GM21619 (cell line): ENCODE data around the gene LRFN3.
A peak's percentile ranks its signal among the peaks of the same experiment; 100 is the strongest.
"Not testable (repeated sequence)": the region's sequence is repeated elsewhere in the genome, so short reads cannot be mapped to it uniquely, and the experiment has no call there.

Experiments used
- ATAC-seq: cut with Tn5 transposase; IDR thresholded peaks from one replicate; pipeline ENCODE4 v1.9.1; 2021; ENCODE audit not compliant: unreplicated experiment

The LRFN3 gene, protein sequence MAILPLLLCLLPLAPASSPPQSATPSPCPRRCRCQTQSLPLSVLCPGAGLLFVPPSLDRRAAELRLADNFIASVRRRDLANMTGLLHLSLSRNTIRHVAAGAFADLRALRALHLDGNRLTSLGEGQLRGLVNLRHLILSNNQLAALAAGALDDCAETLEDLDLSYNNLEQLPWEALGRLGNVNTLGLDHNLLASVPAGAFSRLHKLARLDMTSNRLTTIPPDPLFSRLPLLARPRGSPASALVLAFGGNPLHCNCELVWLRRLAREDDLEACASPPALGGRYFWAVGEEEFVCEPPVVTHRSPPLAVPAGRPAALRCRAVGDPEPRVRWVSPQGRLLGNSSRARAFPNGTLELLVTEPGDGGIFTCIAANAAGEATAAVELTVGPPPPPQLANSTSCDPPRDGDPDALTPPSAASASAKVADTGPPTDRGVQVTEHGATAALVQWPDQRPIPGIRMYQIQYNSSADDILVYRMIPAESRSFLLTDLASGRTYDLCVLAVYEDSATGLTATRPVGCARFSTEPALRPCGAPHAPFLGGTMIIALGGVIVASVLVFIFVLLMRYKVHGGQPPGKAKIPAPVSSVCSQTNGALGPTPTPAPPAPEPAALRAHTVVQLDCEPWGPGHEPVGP

DNA sequence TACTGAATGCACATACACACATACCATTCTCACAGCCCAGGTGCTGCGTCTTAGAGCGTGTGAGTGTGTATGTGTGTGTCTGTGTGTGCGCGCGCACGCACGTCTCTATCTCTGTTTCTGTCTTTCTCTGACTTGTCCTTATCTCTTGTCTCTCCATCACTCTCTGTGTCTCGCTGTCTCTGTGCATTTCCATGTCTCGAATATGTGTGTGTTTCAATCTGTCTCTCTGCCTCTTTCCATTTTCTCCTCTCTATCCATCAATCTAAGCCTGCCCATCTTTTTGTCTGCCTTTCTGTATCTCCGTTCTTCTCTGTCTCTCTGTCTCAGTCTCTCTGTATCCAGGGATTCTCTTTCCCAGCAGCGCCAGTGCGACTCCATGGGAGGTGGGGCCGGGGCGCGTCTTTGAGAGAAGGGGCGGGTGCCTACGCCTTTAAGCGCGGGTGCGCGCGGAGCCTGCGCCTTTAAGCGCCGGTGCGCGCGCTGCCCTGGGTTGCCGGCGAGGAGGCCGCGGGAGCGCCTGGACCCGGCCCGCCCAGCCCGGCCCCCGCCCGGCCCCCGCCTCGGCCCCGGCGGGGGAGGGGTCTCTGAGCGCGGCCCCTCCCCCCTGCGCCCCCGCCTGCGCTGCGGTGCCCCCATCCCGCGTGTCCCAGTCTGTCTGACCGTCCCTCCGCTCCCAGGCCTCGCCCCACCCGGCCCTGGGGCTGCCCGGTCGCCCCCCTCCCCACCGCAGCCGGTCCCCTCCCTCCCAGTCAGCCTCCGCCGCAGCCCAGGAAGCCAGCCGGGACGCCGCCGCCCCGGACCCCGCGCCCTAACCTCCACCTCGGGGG is at the start of gene LRFN3:
LRFN3 (plus strand) TSS at position 464 of the 827 bp plus-strand sequence. CDS start 3,052 bp downstream, outside the sequence.
- no peak for ATAC-seq

DNA sequence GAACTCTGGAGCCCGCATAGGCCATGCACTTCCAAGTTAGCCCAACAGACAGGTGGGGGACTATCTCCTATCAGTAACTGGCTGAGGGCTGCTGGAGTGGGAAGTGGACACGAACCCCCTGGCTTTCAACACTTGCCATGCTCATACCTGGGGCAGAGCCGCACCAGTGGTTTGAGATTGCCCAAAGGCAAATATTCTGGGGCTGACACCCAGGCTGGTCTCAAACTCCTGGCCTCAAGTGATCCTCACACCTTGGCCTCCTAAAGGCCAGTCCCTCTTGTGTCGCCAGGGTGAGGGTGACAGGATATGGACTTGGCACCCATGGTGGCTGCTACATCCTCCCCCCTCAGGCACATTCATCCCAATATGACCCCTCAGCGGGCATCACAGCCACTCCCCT is 49.0 kb upstream of the LRFN3 start:
- no peak for ATAC-seq

DNA sequence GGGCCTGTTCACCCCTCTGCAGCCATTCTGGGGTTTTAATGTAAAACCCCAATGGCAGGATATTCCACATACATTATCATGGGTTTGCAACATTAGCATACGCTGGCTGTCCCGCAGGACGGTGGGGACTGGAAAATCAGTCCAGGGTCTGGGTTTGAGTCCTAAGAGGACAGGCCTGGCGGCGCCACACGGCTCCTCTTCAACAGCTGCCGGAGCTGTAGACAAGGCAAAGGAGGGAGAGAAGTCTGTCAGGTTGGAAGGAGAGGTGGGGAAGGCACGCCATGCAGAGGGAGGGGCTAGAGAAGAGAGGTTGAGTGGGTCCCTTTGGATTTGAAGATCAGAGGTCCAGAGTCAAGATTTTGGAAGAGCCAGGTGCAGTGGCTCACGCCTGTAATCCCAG is 47.8 kb upstream of the LRFN3 start:
- ATAC-seq, result no peak

DNA sequence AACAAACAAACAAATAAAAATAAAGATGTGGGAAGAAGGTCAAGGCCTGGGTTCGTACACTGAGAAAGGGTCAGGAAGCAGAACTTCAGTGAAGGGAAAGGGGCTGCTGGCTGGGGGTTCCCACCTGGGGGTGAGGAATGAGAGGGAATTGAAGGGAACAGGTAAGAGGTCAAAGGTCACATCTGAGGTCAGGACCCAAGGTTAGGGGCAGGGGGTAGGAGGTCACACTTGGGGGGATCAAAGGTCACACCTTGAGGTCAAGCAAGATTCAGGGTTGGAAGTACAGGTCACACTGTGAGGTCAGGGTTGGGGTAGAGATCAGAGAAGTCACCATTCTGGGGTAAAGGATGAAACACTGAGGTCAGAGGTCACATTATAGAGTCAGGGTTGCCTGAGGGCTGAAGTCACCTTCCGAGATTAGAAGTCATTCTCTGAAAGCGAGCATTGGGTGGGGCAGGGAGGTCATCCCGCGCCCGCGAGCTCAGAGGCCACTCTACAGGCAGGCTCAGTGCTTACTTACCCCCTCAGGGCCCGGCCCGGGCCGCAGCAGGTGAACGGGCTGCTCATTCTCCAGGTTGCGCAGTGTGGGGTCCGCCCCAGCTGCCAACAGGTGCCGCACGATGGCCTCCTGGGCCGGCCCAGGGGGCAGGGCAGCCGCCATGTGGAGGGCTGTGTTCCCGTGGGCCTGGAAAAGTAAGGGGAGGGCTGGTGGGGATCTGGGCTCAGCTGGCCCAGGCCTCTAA is 46.6 kb upstream of the LRFN3 start:
- no peak for ATAC-seq

DNA sequence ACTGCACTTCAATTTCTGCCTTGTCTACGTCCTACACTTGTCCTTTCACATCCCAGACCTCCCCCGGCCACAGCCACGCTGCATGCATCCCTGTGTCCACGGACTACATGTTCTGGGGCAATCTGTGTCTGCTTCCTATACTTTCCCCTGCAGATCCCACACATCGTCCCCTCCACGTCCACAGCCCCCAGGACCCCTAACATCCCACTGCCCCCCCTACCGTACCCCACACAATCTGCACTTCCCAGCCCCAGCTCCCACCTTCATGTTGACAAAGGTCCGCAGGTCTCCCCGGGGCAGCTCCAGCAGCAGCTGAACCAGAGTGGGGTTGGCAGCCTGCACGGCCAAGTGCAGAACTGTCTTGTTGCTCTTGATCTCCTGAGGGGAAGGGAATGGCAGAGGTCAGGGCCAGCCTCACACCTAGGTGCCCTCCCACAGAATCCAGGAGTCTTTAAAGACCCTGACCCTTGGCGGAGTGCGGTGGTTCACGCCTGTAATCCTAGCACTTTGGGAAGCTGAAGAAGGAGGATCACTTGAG is 46.0 kb upstream of the LRFN3 start:
- no peak for ATAC-seq

DNA sequence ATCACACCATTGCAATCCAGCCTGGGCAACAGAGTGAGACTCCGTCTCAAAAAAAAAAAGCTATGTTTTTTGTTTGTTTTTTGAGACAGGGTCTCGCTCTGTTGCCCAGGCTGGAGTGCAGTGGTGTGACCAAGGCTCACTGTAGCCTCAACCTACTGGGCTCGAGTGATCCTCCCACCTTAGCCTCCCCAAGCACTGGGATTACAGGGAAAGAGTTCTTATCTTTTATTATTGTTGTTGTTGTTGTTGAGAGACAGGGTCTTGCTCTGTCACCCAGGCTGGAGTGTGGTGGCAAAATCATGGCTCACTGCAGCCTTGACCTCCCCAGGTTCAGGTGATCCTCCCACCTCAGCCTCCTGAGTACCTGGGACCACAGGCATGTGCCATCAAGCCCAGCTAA is 44.4 kb upstream of the LRFN3 start:
- not testable (repeated sequence) for ATAC-seq

DNA sequence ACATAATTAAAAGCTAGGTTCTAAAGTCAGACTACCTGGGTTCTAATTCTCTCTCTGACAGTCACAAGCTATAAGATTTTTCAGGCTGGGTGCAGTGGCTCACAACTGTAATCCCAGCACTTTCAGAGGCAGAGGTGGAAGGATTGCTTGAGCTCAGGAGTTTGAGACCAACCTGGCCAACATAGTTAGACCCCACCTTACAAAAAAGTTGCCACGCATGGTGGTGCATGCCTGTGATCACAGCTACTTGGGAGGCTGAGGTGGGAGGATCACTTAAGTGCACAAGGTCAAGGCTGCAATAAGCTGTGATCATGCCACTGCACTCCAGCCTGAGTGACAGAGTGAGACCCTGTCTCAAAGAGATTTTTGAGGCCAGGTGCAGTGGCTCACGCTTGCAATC is 41.8 kb upstream of the LRFN3 start:
- no peak for ATAC-seq

DNA sequence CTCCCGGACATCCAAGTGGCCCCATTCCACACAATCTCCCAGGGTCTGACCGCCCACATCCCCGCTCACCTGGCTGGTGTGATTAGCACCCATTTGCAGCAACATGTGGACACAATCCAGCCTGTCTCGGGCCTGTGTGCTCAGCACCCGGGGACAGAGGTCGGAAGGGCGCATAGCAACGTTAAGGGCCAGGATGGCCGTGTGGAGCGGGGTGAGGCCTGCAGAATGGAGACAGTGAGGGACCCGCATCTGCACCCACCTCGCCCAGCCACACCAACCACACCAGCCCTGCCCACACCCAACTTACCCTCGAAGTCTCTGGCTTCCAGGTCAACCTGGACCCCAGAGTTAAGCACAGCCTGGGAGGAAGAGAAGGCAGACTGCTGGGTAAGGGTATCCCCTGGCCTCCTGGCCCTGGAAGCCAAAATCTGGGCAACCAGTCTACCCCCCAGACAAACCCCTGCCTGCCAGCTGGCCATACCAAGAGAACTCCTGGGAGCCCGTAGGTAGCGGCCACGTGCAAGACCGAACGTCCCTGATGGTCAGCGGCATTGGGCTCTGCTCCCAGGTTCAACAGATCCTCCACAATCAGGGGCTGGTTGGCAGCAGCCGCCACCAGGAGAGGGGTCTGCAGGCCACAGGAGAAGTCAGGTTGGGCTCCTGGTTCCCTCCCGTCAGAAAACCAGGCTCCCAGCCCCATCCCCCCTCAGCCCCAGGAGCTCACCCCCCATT is 40.1 kb upstream of the LRFN3 start:
- ATAC-seq, result no peak

DNA sequence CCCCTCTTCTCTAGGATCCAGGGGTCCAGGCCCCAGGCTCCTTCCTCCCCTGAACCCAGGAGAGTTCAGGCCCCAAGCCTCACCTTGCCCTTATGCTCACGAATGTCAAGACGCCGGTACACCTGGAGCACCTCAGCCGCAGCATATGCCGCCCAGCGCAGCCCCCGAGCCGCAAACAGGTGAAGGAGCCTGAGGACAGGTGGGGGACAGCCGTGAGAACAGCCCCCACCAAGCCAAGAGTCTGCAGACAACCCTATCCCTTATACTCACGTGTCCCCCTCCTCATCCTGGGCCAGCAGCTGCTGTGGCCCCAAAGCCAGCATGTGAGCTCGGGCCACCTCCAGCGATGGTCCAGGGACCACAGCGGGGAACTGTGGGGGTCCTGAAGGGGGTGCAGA is 39.5 kb upstream of the LRFN3 start:
- no peak for ATAC-seq

DNA sequence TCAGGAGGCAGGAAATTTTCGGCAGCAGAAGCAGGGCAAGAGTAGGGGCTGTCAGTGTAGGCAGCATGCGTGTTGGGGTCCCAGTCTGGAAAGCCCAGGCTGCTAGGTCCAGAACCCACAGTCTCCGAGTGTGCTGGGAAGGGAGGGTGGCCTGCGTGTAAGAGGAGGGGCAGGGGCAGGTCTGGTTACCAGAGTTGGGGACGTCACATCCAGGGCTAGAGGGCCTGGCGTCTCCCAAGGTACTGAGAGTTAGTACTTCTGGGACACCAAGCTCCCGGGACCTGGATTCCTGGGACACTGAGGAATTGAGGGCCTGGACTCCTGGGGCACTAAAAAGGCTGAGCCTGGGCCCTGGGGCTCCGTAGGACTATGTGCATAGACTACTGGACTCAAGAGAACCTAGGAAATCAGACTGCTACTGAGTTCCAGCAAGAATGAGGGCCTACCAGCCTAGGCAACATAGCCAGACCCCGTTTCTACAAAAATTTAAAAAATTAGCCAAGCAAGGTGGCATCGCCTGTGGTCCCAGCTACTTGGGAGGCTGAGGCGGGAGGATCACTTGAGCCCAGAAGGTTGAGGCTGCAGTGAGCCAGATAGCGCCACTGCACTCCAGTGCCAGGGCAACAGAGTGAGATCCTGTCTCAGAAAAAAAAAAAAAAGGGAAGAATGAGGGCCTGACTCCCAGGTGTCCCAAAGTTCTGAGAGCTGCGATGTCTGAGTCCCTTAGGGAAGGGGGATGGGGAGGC is 38.3 kb upstream of the LRFN3 start:
- ATAC-seq, result no peak

DNA sequence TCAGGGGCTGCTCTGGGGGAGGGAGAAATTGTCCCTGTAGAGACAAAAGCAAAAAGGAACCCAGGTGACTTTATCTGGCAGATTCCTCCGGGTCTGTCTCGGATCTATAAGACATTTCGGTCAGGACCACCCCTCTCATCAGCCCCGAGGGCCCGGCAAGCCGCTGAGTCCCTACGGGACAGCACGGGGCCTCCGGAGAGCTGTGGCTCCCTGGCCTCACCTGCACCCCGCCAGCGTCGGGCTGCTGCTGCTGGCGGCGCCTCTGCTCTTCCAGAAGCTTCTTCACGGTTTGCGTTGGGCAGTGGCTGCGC is 37.7 kb upstream of the LRFN3 start:
- no peak for ATAC-seq

DNA sequence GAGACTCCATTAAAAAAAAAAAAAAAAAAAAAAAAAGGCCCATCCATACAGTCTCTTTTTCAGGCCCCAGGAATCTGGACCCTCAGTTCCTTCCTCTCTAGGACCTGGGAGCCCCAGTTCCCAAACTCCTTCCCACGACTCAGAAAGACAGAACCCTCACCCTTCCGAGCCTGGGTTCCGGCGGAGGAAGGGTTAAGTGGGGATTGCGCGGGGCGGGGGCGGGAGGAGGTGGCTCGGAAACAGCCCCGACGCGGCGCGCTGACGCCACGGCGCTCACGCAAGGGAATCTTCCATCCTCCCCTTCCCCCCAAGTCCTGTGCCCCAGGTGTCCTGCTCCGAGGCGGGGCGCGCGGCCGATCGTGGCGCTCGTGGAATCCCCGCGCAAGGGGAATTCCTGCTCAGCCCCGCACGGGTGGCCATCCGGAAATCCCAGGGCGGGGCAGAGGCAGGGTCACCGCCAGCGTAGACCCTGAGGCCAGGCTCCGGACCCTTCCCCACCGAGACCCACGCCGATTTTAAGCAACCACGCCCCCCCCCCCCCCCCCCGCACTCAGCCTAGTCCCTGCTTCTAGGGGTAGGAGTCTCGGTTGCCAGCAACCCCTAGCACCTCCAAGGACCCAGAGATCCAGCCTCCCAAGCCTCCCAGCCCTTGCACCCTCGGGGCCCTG is 36.5 kb upstream of the LRFN3 start:
- ATAC-seq, result peak; percentile 36

DNA sequence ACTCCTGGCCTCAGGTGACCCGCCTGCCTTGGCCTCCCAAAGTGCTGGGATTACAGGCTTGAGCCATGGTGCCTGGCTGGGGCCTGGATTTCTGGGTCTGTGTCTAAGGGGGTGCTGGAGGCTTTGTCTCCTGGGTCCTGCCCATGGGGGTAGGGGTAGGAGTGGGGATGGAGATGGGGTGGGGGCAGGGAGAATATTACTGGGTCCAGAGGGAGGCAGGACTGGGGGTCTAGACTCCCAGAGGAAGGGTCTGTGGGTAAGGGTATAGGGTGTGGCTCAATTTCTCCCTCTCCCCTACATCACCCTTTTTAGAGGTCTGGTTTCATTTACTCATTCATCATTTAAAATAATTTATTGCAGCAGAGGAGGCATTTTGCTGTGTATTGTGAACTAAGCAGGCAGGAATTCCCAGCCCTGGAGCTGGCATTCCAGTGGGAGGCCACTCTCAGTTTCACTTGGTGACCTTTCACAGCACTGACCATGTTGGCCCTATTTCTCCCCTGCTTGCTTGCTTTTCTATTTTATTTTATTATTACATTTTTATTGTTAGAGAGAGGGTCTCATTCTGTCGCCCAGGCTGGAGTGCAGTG is 35.0 kb upstream of the LRFN3 start:
- ATAC-seq, result no peak

DNA sequence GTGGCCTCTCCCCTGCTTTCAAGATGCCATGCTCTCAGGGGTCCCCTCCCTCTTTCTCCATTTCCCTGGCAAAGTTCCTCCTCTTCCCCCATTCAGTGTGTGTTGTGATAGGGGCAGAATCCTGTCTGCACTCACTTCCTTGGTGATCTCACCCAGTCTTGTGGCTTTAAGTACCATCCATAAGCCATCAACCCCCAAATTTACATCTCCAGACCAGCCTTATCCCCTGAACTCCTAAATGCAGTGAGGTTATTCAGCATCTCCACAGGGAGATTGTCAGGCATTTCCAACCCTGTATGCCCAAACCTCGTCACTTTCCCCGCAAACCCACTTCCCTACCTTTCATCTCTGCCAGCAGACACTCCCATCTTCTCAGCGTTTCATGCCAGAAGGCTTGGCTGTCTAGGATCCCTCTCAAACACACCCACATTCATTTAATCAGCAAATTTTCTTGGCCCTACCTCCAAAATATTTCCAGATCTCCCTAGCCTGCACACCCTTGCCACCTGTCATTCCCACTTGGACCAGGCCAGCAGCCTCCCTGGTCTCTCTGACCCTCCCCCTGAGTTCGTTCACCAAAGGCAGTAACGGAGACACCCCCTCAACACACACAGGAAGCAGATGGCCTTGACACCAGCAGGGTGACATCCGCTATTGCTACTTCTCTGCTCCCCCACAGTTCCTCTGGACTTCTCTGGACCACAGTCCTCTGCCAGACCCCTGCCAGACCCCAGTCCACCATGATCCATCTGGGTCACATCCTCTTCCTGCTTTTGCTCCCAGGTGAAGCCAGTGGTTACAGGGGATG is 34.1 kb upstream of the LRFN3 start, which contains the start of gene HCST:
HCST (plus strand) TSS at position 676 of the 808 bp plus-strand sequence; CDS start at position 741, 65 bp downstream.
- no peak for ATAC-seq

DNA sequence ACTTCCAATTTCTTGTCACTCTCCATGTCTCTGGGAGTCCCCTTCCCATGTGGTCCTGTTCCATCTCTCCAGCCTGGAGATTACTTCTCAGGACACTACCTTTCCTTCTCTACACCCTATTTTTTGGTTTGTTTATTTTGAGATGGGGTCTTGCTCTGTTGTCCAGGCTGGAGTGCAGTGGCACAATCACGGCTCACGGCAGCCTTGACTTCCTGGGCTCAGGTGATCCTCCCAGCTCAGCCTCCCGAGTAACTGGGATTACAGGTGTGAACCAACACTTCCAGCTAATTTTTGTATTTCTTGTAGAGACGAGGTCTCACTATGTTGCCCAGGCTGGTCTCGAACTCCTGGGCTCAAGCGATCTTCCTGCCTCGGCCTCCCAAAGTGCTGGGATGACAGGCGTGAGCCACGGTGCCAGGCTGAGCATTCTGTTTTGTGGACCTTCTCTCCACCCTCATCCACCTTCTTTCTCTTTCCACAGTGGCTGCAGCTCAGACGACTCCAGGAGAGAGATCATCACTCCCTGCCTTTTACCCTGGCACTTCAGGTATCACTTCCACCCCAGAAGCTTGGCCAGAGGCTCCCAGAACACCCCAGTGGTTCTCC is 33.2 kb upstream of the LRFN3 start:
- no peak for ATAC-seq

DNA sequence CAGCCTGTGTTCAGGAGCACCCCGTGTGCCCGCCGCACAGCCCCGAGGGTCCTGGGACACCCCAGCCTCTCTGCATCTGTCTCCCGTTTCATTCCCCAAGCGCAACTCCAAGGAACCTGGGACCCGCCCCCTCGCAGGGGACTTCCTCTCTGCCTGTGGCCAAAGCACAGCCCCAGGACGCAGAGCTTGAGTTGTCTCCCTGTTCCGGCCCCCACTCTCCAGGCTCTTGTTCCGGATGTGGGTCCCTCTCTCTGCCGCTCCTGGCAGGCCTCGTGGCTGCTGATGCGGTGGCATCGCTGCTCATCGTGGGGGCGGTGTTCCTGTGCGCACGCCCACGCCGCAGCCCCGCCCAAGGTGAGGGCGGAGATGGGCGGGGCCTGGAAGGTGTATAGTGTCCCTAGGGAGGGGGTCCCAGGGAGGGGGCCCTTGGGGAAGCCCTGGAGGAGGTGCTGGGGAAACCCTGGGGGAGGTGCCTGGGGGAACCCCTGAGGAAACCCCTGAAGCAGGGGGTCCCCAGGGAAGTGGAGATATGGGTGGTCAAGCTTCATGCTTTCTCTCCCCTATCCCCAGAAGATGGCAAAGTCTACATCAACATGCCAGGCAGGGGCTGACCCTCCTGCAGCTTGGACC is 32.5 kb upstream of the LRFN3 start:
- ATAC-seq, result peak; percentile 43
